Measurements from ENCODE around the gene PITX3.

DNA sequence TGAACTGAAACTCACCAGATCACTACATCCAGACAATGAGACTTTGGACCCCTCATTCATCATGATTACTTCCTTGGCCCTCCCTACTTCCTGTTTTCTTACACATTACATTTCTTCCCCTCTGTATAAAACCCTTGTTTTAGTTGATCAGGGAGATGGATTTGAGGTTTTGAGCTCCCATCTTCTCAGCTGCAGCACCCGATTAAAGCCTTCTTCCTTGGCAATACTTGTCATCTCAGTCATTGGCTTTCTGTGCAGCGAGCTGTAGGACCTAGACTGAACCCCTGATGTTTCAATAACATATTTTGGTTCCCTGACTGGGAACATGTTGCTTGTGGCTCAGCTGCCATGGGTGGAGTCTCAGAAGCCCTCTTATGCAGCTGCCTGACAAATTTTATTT is 56.0 kb downstream of the PITX3 start:
- no peak for TF ChIP-seq POLR2A (IDR thresholded peaks at IDR 0.05; ENCODE audit: extremely low read depth, insufficient read length)
- TF ChIP-seq CTCF (IDR thresholded peaks at IDR 0.05; ENCODE audit: low read depth, low read length) = no peak
